MCF 10A (cell line): ENCODE data around the gene KRT4. TPM values are rescaled to one million over a fixed set of nuclear protein-coding genes. Genes with fewer than 3 reads are reported as not detected.

Experiments used
- BruUV-seq: library from RNA; stranded (reverse); fragments of 400-500 nt; replicated peaks from 2 replicates; lab custom pipeline; 2021; lab: Mats Ljungman, UMichigan
- CTCF ChIA-PET: fragments of 300-600 bp; sonication (Branson Sonifier 250); formaldehyde crosslinking; extraction: SDS; loops from one replicate; lab custom pipeline; 2021; ENCODE audit warnings: antibody characterized with exemption, inconsistent platforms; lab: Yijun Ruan, JAX
- POLR2A ChIA-PET: fragments of 300-600, 350-650 bp; sonication (Branson Sonifier 250); formaldehyde crosslinking; extraction: SDS; loops from one replicate; lab custom pipeline; 2020; ENCODE audit warnings: antibody characterized with exemption, inconsistent platforms; lab: Yijun Ruan, JAX
- DNase-seq: peaks from one replicate; pipeline ENCODE4 v3.0.0-alpha.2; 2018; ENCODE audit not compliant: unreplicated experiment
- H3K27ac Mint-ChIP-seq: one replicate; pipeline ENCODE4 v1.8.0; 2022; ENCODE audit warnings: mild to moderate bottlenecking, low read depth, mixed read lengths; ENCODE audit not compliant: unreplicated experiment
- H3K27me3 Mint-ChIP-seq: one replicate; pipeline ENCODE4 v1.8.0; 2022; ENCODE audit warnings: mixed read lengths; ENCODE audit not compliant: insufficient read depth, unreplicated experiment
- H3K36me3 Mint-ChIP-seq: one replicate; pipeline ENCODE4 v1.8.0; 2022; ENCODE audit warnings: mild to moderate bottlenecking, moderate library complexity, mixed read lengths; ENCODE audit not compliant: insufficient read depth, unreplicated experiment
- H3K4me1 Mint-ChIP-seq: one replicate; pipeline ENCODE4 v1.8.0; 2022; ENCODE audit warnings: mixed read lengths; ENCODE audit not compliant: insufficient read depth, unreplicated experiment
- H3K4me3 Mint-ChIP-seq: one replicate; pipeline ENCODE4 v1.8.0; 2022; ENCODE audit warnings: mild to moderate bottlenecking, moderate library complexity, mixed read lengths; ENCODE audit not compliant: unreplicated experiment
- H3K9me3 Mint-ChIP-seq: one replicate; pipeline ENCODE4 v1.8.0; 2022; ENCODE audit warnings: mixed read lengths; ENCODE audit not compliant: unreplicated experiment
- intact Hi-C: fragments of 100-400 bp; cut with micrococcal nuclease; formaldehyde crosslinking; loops from 2 replicates; pipeline ENCODE4 v1.14.1; 2022
- total RNA-seq: library from RNA; stranded (reverse); gene quantifications from 2 replicates; pipeline ENCODE4 v1.2.3, GENCODE V29; 2022
- TF ChIP-seq, protein P1 (sequence below): fragments of 200-600 bp; IDR thresholded peaks from one replicate; pipeline ENCODE4 v1.8.0; 2022; ENCODE audit warnings: antibody characterized with exemption, mild to moderate bottlenecking; ENCODE audit not compliant: unreplicated experiment

Gene KRT4
- total RNA-seq, 1 experiment from 2014 or later, result not detected

DNA sequence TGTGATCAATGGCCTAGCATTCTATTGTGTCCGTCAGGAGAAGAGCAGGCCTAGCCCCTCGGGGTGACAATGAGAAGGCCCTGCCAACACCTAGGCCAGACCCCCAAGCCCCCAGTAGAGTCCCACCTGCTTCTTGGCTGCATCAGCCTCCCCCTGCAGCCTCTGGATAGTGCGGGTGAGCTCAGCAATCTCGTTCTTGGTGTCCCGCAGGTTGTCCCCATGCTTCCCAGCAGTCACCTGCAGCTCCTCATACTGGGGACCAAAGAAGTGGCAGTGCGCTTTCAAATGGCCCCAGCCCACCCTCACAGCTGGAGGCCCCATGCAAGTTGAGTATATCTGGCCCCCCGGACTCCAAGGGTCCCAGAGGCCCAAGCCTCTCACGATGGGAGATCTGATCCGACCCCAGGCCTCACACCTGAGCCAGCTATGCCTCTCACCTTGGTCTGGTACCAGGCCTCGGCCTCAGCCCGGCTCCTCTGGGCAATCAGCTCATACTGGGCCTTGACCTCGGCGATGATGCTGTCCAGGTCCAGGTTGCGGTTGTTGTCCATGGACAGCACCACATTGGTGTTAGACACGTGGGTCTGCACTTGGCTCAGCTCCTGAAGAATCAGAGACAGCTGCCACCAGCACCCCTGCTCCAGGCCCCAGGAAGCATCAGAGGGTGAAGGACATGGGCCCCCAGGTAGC lies 10.0 kb upstream of the KRT4 start:
- no peaks in the 10 kb centered on the region for H3K36me3 Mint-ChIP-seq
- no peaks in the 10 kb centered on the region for H3K4me1 Mint-ChIP-seq
- H3K27me3 Mint-ChIP-seq, result peaks cover 20% of the 10 kb centered on the region
- intact Hi-C loops, result no loop called here
- BruUV-seq, result no TSS peak
- no peak for DNase-seq
- POLR2A ChIA-PET, result interaction anchor here (0.7 kb wide), 1 partner anchor 36 kb away, joined by 3 read pairs; no protein-coding TSS in a partner anchor
- H3K9me3 Mint-ChIP-seq, result no peaks in the 10 kb centered on the region
- no peak overlapping the region for H3K4me3 Mint-ChIP-seq
- H3K27ac Mint-ChIP-seq, result no peak overlapping the region
- TF ChIP-seq, protein P1, sequence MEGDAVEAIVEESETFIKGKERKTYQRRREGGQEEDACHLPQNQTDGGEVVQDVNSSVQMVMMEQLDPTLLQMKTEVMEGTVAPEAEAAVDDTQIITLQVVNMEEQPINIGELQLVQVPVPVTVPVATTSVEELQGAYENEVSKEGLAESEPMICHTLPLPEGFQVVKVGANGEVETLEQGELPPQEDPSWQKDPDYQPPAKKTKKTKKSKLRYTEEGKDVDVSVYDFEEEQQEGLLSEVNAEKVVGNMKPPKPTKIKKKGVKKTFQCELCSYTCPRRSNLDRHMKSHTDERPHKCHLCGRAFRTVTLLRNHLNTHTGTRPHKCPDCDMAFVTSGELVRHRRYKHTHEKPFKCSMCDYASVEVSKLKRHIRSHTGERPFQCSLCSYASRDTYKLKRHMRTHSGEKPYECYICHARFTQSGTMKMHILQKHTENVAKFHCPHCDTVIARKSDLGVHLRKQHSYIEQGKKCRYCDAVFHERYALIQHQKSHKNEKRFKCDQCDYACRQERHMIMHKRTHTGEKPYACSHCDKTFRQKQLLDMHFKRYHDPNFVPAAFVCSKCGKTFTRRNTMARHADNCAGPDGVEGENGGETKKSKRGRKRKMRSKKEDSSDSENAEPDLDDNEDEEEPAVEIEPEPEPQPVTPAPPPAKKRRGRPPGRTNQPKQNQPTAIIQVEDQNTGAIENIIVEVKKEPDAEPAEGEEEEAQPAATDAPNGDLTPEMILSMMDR, result no peak
- CTCF ChIA-PET, result interaction anchor here (0.9 kb wide), 1 partner anchor 8 kb away, joined by 3 read pairs; no protein-coding TSS in a partner anchor

DNA sequence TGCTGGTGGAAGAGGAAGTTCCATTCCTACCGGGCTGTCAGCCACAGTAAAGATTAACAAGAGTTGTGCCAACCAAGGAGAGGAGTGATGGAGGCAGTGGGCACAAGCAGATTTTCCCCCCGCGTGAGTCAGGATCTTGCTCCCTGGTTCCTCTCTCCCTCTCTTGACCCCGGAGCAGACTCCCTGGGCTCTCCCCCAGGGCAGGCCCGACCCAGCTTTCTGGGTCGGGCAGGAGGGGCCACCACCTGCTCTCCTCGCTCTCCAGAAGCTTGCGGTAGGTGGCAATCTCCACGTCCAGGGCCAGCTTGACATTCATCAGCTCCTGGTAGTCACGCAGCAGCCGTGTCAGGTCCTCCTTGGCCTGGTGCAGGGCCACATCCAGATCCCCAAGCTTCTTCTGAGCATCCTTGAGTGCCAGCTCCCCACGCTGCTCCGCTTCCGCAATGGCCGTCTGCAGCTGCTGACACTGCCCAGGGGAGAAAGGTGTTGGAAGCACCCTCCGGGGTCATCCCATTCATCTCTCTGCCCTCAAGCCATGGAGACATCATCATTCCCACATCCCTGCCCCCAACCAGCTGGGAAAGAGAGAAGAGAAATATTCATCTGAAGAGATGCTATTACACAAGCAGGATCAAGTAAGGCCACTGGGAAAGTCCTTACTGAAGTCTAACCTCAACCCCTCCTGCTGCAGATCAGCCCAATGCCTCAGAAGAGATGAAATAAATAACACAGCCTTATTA lies 9.0 kb upstream of the KRT4 start:
- DNase-seq, result no peak
- intact Hi-C loops, result no loop called here
- ChIA-PET CTCF (interaction anchor here (0.6 to 1.2 kb wide), 3 partner anchors 9 to 18 kb away, joined by 3 read pairs; no protein-coding TSS in a partner anchor), POLR2A (no interaction called here)
- no peaks in the 10 kb centered on the region for H3K4me1 Mint-ChIP-seq
- no peak overlapping the region for H3K4me3 Mint-ChIP-seq
- no peaks in the 10 kb centered on the region for H3K36me3 Mint-ChIP-seq
- BruUV-seq, result no TSS peak
- peaks cover 30% of the 10 kb centered on the region for H3K27me3 Mint-ChIP-seq
- H3K27ac Mint-ChIP-seq, result no peak overlapping the region
- H3K9me3 Mint-ChIP-seq, result no peaks in the 10 kb centered on the region
- TF ChIP-seq, protein P1, result no peak

DNA sequence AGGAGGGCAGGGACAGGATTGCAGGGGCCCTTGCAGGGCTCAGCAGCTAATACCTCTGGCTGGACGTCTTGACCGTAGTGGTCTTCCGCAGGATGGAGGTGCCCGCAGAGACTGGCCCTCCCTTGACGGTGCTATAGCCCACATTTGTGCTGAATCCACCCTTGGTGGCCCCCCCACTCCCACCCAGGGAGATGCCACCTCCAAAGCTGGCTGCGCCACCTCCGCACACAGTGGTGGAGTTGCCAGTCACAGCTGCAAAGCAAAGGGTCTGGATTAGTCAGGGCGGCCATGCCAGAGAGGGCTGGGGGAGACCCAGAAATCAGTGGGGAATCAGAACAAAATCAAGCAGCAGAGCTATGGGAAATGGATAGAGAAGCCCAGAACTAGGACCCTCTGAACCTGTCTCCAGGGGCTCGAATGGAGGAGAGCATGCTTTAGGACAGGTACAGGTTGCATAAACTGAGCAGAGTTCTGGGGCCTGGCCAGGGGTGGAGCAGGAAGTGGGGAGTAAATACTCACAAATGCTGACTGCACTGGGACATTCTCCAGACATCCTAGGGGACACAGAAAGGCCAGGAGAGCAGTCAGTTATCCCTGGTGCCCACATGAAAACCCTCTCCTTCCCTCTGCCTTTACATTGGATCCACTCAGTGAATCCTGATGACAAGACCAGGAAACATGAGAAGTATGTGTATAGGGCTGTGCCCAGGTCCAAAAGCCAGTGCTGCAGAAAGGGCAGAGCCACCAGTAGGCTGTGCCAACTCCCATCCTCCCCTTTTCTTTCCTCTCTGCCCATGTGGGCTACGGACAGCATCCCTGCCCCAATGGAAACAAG lies 8.1 kb upstream of the KRT4 start:
- POLR2A ChIA-PET, result interaction anchor here (0.6 kb wide), 2 partner anchors 115 to 165 kb away, joined by 3 to 4 read pairs; no protein-coding TSS in a partner anchor
- intact Hi-C loops, result no loop called here

More for the DNA sequence above, 8.1 kb upstream of the KRT4 start:
- Mint-ChIP-seq H3K9me3 (no peaks in the 10 kb centered on the region), H3K4me3 (no peak overlapping the region), H3K36me3 (no peaks in the 10 kb centered on the region), H3K27ac (no peak overlapping the region), H3K4me1 (no peaks in the 10 kb centered on the region), H3K27me3 (peaks cover 39% of the 10 kb centered on the region)
- TF ChIP-seq, protein P1, result no peak
- no TSS peak for BruUV-seq
- no peak for DNase-seq
- CTCF ChIA-PET, result interaction anchor here (0.7 to 1.2 kb wide), 2 partner anchors 19 to 702 kb away, joined by 3 read pairs; no protein-coding TSS in a partner anchor
